Measurements from ENCODE around the gene NT5C.
A peak's percentile ranks its signal among the peaks of the same experiment; 100 is the strongest.

Gene NT5C

DNA sequence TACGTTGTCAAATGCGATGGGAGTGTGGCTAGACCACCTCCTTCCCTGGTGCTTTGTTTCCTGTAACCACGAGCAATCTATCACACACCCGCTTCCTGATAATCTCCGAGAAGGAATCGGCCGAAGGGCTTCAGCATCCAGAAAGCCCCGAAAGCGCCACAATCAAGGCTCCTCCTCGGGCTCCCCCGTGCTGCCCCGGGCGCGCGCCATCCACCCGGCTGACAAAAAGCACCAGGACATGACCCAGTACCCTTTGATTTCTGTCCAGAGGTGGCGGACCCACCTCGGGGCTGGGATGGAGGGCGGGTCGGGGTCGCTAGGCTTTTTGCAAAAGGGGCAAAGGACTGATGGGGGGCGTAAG lies 22.5 kb downstream of the NT5C start:
- no peaks in the 10 kb centered on the region for H3K36me3 ChIP-seq (ENCODE audit: insufficient read depth, low read length)
- H3K4me1 ChIP-seq (ENCODE audit: insufficient read depth, low read length, poor library complexity, severe bottlenecking), result peaks cover 29% of the 10 kb centered on the region
- no peaks in the 10 kb centered on the region for H3K27me3 ChIP-seq (ENCODE audit: insufficient read depth, low read length, poor library complexity, severe bottlenecking)
- H4K20me1 ChIP-seq (ENCODE audit: insufficient read depth, low read length, poor library complexity, severe bottlenecking), result no peaks in the 10 kb centered on the region
- TF ChIP-seq EZH2phosphoT487 (IDR thresholded peaks at IDR 0.05; ENCODE audit: borderline replicate concordance), result no peak
- TF ChIP-seq, protein P1, sequence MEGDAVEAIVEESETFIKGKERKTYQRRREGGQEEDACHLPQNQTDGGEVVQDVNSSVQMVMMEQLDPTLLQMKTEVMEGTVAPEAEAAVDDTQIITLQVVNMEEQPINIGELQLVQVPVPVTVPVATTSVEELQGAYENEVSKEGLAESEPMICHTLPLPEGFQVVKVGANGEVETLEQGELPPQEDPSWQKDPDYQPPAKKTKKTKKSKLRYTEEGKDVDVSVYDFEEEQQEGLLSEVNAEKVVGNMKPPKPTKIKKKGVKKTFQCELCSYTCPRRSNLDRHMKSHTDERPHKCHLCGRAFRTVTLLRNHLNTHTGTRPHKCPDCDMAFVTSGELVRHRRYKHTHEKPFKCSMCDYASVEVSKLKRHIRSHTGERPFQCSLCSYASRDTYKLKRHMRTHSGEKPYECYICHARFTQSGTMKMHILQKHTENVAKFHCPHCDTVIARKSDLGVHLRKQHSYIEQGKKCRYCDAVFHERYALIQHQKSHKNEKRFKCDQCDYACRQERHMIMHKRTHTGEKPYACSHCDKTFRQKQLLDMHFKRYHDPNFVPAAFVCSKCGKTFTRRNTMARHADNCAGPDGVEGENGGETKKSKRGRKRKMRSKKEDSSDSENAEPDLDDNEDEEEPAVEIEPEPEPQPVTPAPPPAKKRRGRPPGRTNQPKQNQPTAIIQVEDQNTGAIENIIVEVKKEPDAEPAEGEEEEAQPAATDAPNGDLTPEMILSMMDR (conservative IDR thresholded peaks at IDR 0.05; ENCODE audit: low read length), result no peak
- peaks cover 24% of the 10 kb centered on the region; the same call in 1 of the 2 replicates for H3K79me2 ChIP-seq (ENCODE audit: insufficient read depth, low read length)
- no peaks in the 10 kb centered on the region for H3K9me3 ChIP-seq (ENCODE audit: insufficient read depth, low read depth, low read length)
- H3F3A ChIP-seq (ENCODE audit: low read depth), result 0 out of 2 replicates have a peak, but pooled peaks cover 4% of the 10 kb centered on the region
- H2AFZ ChIP-seq (ENCODE audit: low read length), result peak overlapping the region; percentile 96
- peak overlapping the region; percentile 94 for H3K4me2 ChIP-seq (ENCODE audit: low read depth, low read length, poor library complexity, severe bottlenecking)
- no peaks in the 10 kb centered on the region for H3K9me2 ChIP-seq (replicated peaks; ENCODE audit: low read depth, low read length)
- peak overlapping the region; percentile 94 for H3K4me3 ChIP-seq (ENCODE audit: low read length, poor library complexity, severe bottlenecking)
- H3K9ac ChIP-seq (ENCODE audit: low read depth, low read length, poor library complexity, severe bottlenecking), result peak overlapping the region; percentile 75

DNA sequence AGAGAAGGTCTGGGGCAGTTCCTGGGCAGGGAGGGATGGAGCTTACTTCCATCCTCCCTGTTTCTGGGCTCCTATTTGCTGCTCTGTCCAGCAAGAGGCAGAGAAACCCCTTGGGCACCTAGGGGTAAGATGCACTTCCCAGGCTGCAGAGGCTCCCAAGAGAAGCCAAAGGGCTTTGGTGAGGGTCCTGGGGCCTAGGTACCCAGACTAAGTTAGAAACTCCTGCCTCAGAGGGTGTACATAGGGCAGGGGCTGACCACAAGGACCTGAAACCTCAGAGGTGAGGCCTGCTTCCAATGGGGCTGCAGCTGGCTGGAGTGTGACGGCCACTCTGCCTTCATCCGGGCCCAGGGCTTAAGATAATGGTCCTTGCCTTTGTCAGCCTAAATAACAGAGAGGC lies 23.3 kb downstream of the NT5C start:
- H3K4me3 ChIP-seq (ENCODE audit: low read length, poor library complexity, severe bottlenecking), result no peak overlapping the region
- no peaks in the 10 kb centered on the region for H3K9me3 ChIP-seq (ENCODE audit: insufficient read depth, low read depth, low read length)
- peaks cover 25% of the 10 kb centered on the region for H3K4me1 ChIP-seq (ENCODE audit: insufficient read depth, low read length, poor library complexity, severe bottlenecking)
- H3K79me2 ChIP-seq (ENCODE audit: insufficient read depth, low read length), result peaks cover 18% of the 10 kb centered on the region; the same call in 1 of the 2 replicates
- no peaks in the 10 kb centered on the region for H3K36me3 ChIP-seq (ENCODE audit: insufficient read depth, low read length)
- no peak overlapping the region for H3K9ac ChIP-seq (ENCODE audit: low read depth, low read length, poor library complexity, severe bottlenecking)
- H3F3A ChIP-seq (ENCODE audit: low read depth), result 0 out of 2 replicates have a peak, but pooled peaks cover 4% of the 10 kb centered on the region
- H3K9me2 ChIP-seq (replicated peaks; ENCODE audit: low read depth, low read length), result no peaks in the 10 kb centered on the region
- no peak overlapping the region for H3K4me2 ChIP-seq (ENCODE audit: low read depth, low read length, poor library complexity, severe bottlenecking)
- H2AFZ ChIP-seq (ENCODE audit: low read length), result no peak overlapping the region
- TF ChIP-seq, protein P1 (conservative IDR thresholded peaks at IDR 0.05; ENCODE audit: low read length), result no peak
- TF ChIP-seq EZH2phosphoT487 (IDR thresholded peaks at IDR 0.05; ENCODE audit: borderline replicate concordance), result no peak
- H3K27me3 ChIP-seq (ENCODE audit: insufficient read depth, low read length, poor library complexity, severe bottlenecking), result no peaks in the 10 kb centered on the region
- no peaks in the 10 kb centered on the region for H4K20me1 ChIP-seq (ENCODE audit: insufficient read depth, low read length, poor library complexity, severe bottlenecking)

DNA sequence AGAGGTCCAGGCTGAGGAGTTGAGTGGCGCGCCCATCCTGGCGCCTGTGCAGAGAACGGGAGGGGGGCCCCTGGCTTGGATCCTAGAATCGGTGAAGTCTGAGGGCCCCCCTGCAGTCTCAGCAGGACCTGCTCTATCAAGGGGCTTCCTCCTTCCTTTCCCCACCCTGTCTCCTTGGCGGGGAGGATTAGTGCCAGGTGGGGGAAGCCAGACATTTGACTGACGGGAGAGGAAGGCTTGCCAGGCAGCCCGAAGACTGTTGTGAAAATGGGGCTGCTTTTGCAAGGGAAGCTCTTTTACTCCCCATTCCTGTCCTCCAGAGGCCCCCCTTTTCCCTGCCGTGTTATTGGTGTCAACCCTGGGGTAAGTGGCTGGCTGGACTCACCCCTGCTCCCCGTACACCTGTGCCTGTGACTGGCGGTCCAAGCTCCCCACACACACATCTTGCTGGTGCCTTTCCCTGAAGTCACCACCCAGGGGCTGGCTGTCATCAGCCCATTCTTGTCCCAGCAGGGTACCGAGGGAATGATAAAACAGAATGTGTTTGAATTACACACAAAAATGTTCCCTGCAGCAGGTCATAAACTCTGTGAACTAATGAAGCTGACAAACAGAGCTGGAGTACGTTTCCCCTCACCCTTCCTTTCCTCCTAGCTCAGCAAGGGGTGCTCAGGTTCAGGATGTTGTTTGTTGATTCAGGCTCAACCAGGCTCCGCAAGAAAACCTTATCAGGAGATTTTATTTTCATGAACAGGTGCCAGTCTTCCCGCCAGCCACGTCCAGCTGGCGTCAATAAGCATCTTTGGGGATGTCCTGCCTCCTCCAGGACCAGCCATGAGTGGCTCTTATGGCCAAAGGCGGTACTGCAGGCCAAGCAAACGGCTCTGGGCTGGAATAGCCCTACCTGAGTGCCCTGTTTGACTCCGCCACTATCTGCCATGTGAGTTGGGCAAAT lies 26.1 kb downstream of the NT5C start:
- peaks cover 9% of the 10 kb centered on the region for H3K4me1 ChIP-seq (ENCODE audit: insufficient read depth, low read length, poor library complexity, severe bottlenecking)
- no peak overlapping the region for H3K4me3 ChIP-seq (ENCODE audit: low read length, poor library complexity, severe bottlenecking)
- H3K4me2 ChIP-seq (ENCODE audit: low read depth, low read length, poor library complexity, severe bottlenecking), result no peak overlapping the region
- no peak overlapping the region for H2AFZ ChIP-seq (ENCODE audit: low read length)
- no peaks in the 10 kb centered on the region for H3K9me3 ChIP-seq (ENCODE audit: insufficient read depth, low read depth, low read length)
- H4K20me1 ChIP-seq (ENCODE audit: insufficient read depth, low read length, poor library complexity, severe bottlenecking), result no peaks in the 10 kb centered on the region
- H3K9me2 ChIP-seq (replicated peaks; ENCODE audit: low read depth, low read length), result no peaks in the 10 kb centered on the region
- H3F3A ChIP-seq (ENCODE audit: low read depth), result no peaks in the 10 kb centered on the region
- H3K27me3 ChIP-seq (ENCODE audit: insufficient read depth, low read length, poor library complexity, severe bottlenecking), result no peaks in the 10 kb centered on the region
- TF ChIP-seq, protein P1 (conservative IDR thresholded peaks at IDR 0.05; ENCODE audit: low read length), result peak; percentile 62
- TF ChIP-seq EZH2phosphoT487 (IDR thresholded peaks at IDR 0.05; ENCODE audit: borderline replicate concordance), result no peak
- no peak overlapping the region for H3K9ac ChIP-seq (ENCODE audit: low read depth, low read length, poor library complexity, severe bottlenecking)
- peaks cover 7% of the 10 kb centered on the region; the same call in 1 of the 2 replicates for H3K79me2 ChIP-seq (ENCODE audit: insufficient read depth, low read length)
- H3K36me3 ChIP-seq (ENCODE audit: insufficient read depth, low read length), result no peaks in the 10 kb centered on the region
